WTC11 (cell line): ENCODE results near the gene CARD11. TPM values are rescaled to one million over a fixed set of nuclear protein-coding genes. Genes with fewer than 3 reads are reported as not detected.

ENCODE experiments used
- ATAC-seq: fragments of 200-7000 bp; cut with Tn5 transposase; 2 replicates; pipeline ENCODE4 v1.10.0; 2021; ENCODE audit warnings: mild to moderate bottlenecking, moderate library complexity
- CTCF ChIA-PET: fragments of 300-600 bp; sonication (Branson Sonifier 250); formaldehyde crosslinking; loops from one replicate; lab custom pipeline; 2021; ENCODE audit warnings: antibody characterized with exemption; lab: Charles Lee
- POLR2A ChIA-PET: fragments of 350-600 bp; sonication (Branson Sonifier 250); formaldehyde crosslinking; loops from one replicate; lab custom pipeline; 2021; ENCODE audit warnings: antibody characterized with exemption; lab: Charles Lee
- DNase-seq: peaks from one replicate; pipeline ENCODE4 v3.0.0; 2021; ENCODE audit warnings: low spot score
- H3K27ac Mint-ChIP-seq: 2 replicates; pipeline ENCODE4 v1.8.0; 2021; ENCODE audit warnings: mixed read lengths
- H3K27me3 Mint-ChIP-seq: 2 replicates; pipeline ENCODE4 v1.8.0; 2021; ENCODE audit warnings: low read depth, mild to moderate bottlenecking, moderate library complexity, mixed read lengths
- H3K36me3 Mint-ChIP-seq: 2 replicates; pipeline ENCODE4 v1.8.0; 2021; ENCODE audit warnings: mixed read lengths
- H3K4me1 Mint-ChIP-seq: 2 replicates; pipeline ENCODE4 v1.8.0; 2022; ENCODE audit warnings: mixed read lengths
- H3K4me3 Mint-ChIP-seq: 2 replicates; pipeline ENCODE4 v1.8.0; 2021; ENCODE audit warnings: mild to moderate bottlenecking, moderate library complexity, mixed read lengths
- H3K9me3 Mint-ChIP-seq: 2 replicates; pipeline ENCODE4 v1.8.0; 2021; ENCODE audit warnings: mixed read lengths
- ATF1 ChIP-seq: sonication (generic); formaldehyde crosslinking; IDR thresholded peaks from 2 replicates; pipeline ENCODE4 v1.8.1; 2023; ENCODE audit warnings: mild to moderate bottlenecking, moderate library complexity, missing genetic modification reagents
- ATF6 ChIP-seq: sonication (generic); formaldehyde crosslinking; IDR thresholded peaks from 2 replicates; pipeline ENCODE4 v1.8.1; 2023; ENCODE audit warnings: mild to moderate bottlenecking, missing genetic modification reagents
- CDX4 ChIP-seq: fragments of 250-450 bp; sonication (Bioruptor Pico); IDR thresholded peaks from 2 replicates; pipeline ENCODE4 v1.9.0; 2021; ENCODE audit warnings: moderate library complexity, mild to moderate bottlenecking, inconsistent platforms, borderline replicate concordance
- CTCF ChIP-seq: fragments of 200-600 bp; IDR thresholded peaks from 2 replicates; pipeline ENCODE4 v1.8.0; 2022; ENCODE audit warnings: antibody characterized with exemption
- ETV6 ChIP-seq: sonication (generic); formaldehyde crosslinking; IDR thresholded peaks from 2 replicates; pipeline ENCODE4 v1.8.1; 2022; ENCODE audit warnings: mild to moderate bottlenecking, missing genetic modification reagents
- FOXJ3 ChIP-seq: sonication (generic); formaldehyde crosslinking; IDR thresholded peaks from 2 replicates; pipeline ENCODE4 v1.9.0; 2021; ENCODE audit warnings: missing genetic modification reagents, mild to moderate bottlenecking, borderline replicate concordance
- FOXP1 ChIP-seq: sonication (generic); formaldehyde crosslinking; IDR thresholded peaks from 2 replicates; pipeline ENCODE4 v1.8.0; 2022; ENCODE audit warnings: missing genetic modification reagents, mild to moderate bottlenecking, moderate library complexity, borderline replicate concordance
- JAZF1 ChIP-seq: fragments of 250-450 bp; sonication (Bioruptor Pico); IDR thresholded peaks from 2 replicates; pipeline ENCODE4 v1.9.0; 2021; ENCODE audit warnings: moderate library complexity, mild to moderate bottlenecking, inconsistent platforms
- SP1 ChIP-seq: sonication (generic); formaldehyde crosslinking; conservative IDR thresholded peaks from 2 replicates; pipeline ENCODE4 v1.8.1; 2022; ENCODE audit warnings: missing genetic modification reagents
- TEAD1 ChIP-seq: sonication (generic); formaldehyde crosslinking; IDR thresholded peaks from 2 replicates; pipeline ENCODE4 v1.8.0; 2022; ENCODE audit warnings: mild to moderate bottlenecking, missing genetic modification reagents
- TP53 ChIP-seq: sonication (generic); formaldehyde crosslinking; IDR thresholded peaks from 2 replicates; pipeline ENCODE4 v1.8.1; 2023; ENCODE audit warnings: mild to moderate bottlenecking, missing genetic modification reagents
- ZNF416 ChIP-seq: fragments of 250-450 bp; sonication (Bioruptor Pico); IDR thresholded peaks from 2 replicates; pipeline ENCODE4 v1.9.0; 2021; ENCODE audit warnings: mild to moderate bottlenecking, inconsistent platforms
- total RNA-seq: library from RNA; stranded (reverse); gene quantifications from 3 replicates; pipeline ENCODE4 v1.2.3, GENCODE V29; 2021
- TF ChIP-seq, protein P1 (sequence below): sonication (generic); formaldehyde crosslinking; IDR thresholded peaks from 2 replicates; pipeline ENCODE4 v1.8.1; 2023; ENCODE audit warnings: mild to moderate bottlenecking, missing genetic modification reagents
- TF ChIP-seq, protein P2 (sequence below): sonication (generic); formaldehyde crosslinking; IDR thresholded peaks from 2 replicates; pipeline ENCODE4 v1.8.1; 2023; ENCODE audit warnings: mild to moderate bottlenecking, moderate library complexity, missing genetic modification reagents
- TF ChIP-seq, protein P3 (sequence below): sonication (generic); formaldehyde crosslinking; IDR thresholded peaks from 2 replicates; pipeline ENCODE4 v1.8.0; 2022; ENCODE audit warnings: missing genetic modification reagents
- TF ChIP-seq, protein P4 (sequence below): fragments of 250-450 bp; sonication (Bioruptor Pico); IDR thresholded peaks from 2 replicates; pipeline ENCODE4 v1.9.0; 2021; ENCODE audit warnings: mild to moderate bottlenecking, borderline replicate concordance
- TF ChIP-seq, protein P5 (sequence below): sonication (generic); formaldehyde crosslinking; IDR thresholded peaks from 2 replicates; pipeline ENCODE4 v1.8.0; 2022; ENCODE audit warnings: mild to moderate bottlenecking, missing genetic modification reagents
- TF ChIP-seq, protein P6 (sequence below): fragments of 250-450 bp; sonication (Bioruptor Pico); IDR thresholded peaks from 2 replicates; pipeline ENCODE4 v2.1.2; 2022; ENCODE audit warnings: mild to moderate bottlenecking, moderate library complexity

CARD11 gene
- total RNA-seq, 1 experiment from 2014 or later, result 40.8 TPM

DNA sequence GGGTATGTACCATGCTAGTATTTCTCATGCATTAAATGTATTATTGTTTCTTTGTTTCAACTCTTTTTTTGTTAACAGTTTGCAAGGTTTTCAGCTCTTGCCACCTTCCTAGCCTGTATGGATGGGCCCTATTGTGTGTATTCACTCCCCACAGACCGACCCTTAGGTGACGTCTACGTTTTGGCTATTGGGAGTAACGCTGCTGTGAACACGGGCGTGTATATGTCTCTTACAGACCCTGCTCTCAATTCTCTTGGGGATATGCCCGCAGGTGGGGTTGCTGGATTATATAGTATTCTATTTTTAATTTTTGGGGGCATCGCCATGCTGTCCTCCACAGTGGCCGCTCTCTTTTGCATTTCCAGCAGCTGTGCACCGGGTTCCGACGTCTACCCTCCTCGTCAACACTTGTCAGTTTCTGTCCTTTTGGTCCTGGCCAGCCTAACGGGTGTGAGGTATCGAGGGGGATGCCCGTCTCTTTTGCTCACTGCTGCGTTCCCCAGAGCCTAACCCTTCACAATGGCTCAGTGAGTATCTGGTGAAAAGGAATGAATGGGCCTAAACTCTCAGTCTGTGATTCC lies 135.5 kb downstream of the CARD11 start:
- TF ChIP-seq ZNF416, result no peak
- TF ChIP-seq SP1, result no peak
- TF ChIP-seq JAZF1 (CRISPR knock-in tag), result no peak
- TF ChIP-seq, protein P1, sequence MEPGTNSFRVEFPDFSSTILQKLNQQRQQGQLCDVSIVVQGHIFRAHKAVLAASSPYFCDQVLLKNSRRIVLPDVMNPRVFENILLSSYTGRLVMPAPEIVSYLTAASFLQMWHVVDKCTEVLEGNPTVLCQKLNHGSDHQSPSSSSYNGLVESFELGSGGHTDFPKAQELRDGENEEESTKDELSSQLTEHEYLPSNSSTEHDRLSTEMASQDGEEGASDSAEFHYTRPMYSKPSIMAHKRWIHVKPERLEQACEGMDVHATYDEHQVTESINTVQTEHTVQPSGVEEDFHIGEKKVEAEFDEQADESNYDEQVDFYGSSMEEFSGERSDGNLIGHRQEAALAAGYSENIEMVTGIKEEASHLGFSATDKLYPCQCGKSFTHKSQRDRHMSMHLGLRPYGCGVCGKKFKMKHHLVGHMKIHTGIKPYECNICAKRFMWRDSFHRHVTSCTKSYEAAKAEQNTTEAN (CRISPR knock-in tag), result no peak
- TF ChIP-seq, protein P2, sequence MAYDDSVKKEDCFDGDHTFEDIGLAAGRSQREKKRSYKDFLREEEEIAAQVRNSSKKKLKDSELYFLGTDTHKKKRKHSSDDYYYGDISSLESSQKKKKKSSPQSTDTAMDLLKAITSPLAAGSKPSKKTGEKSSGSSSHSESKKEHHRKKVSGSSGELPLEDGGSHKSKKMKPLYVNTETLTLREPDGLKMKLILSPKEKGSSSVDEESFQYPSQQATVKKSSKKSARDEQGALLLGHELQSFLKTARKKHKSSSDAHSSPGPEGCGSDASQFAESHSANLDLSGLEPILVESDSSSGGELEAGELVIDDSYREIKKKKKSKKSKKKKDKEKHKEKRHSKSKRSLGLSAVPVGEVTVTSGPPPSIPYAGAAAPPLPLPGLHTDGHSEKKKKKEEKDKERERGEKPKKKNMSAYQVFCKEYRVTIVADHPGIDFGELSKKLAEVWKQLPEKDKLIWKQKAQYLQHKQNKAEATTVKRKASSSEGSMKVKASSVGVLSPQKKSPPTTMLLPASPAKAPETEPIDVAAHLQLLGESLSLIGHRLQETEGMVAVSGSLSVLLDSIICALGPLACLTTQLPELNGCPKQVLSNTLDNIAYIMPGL (CRISPR knock-in tag), result no peak
- TF ChIP-seq CTCF, result no peak
- TF ChIP-seq FOXP1, result no peak
- TF ChIP-seq ATF1 (CRISPR knock-in tag), result no peak
- TF ChIP-seq TEAD1 (CRISPR knock-in tag), result no peak
- TF ChIP-seq CDX4 (CRISPR knock-in tag), result no peak
- TF ChIP-seq ETV6, result no peak
- TF ChIP-seq, protein P3, sequence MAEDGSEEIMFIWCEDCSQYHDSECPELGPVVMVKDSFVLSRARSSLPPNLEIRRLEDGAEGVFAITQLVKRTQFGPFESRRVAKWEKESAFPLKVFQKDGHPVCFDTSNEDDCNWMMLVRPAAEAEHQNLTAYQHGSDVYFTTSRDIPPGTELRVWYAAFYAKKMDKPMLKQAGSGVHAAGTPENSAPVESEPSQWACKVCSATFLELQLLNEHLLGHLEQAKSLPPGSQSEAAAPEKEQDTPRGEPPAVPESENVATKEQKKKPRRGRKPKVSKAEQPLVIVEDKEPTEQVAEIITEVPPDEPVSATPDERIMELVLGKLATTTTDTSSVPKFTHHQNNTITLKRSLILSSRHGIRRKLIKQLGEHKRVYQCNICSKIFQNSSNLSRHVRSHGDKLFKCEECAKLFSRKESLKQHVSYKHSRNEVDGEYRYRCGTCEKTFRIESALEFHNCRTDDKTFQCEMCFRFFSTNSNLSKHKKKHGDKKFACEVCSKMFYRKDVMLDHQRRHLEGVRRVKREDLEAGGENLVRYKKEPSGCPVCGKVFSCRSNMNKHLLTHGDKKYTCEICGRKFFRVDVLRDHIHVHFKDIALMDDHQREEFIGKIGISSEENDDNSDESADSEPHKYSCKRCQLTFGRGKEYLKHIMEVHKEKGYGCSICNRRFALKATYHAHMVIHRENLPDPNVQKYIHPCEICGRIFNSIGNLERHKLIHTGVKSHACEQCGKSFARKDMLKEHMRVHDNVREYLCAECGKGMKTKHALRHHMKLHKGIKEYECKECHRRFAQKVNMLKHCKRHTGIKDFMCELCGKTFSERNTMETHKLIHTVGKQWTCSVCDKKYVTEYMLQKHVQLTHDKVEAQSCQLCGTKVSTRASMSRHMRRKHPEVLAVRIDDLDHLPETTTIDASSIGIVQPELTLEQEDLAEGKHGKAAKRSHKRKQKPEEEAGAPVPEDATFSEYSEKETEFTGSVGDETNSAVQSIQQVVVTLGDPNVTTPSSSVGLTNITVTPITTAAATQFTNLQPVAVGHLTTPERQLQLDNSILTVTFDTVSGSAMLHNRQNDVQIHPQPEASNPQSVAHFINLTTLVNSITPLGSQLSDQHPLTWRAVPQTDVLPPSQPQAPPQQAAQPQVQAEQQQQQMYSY (CRISPR knock-in tag), result no peak
- TF ChIP-seq, protein P4, sequence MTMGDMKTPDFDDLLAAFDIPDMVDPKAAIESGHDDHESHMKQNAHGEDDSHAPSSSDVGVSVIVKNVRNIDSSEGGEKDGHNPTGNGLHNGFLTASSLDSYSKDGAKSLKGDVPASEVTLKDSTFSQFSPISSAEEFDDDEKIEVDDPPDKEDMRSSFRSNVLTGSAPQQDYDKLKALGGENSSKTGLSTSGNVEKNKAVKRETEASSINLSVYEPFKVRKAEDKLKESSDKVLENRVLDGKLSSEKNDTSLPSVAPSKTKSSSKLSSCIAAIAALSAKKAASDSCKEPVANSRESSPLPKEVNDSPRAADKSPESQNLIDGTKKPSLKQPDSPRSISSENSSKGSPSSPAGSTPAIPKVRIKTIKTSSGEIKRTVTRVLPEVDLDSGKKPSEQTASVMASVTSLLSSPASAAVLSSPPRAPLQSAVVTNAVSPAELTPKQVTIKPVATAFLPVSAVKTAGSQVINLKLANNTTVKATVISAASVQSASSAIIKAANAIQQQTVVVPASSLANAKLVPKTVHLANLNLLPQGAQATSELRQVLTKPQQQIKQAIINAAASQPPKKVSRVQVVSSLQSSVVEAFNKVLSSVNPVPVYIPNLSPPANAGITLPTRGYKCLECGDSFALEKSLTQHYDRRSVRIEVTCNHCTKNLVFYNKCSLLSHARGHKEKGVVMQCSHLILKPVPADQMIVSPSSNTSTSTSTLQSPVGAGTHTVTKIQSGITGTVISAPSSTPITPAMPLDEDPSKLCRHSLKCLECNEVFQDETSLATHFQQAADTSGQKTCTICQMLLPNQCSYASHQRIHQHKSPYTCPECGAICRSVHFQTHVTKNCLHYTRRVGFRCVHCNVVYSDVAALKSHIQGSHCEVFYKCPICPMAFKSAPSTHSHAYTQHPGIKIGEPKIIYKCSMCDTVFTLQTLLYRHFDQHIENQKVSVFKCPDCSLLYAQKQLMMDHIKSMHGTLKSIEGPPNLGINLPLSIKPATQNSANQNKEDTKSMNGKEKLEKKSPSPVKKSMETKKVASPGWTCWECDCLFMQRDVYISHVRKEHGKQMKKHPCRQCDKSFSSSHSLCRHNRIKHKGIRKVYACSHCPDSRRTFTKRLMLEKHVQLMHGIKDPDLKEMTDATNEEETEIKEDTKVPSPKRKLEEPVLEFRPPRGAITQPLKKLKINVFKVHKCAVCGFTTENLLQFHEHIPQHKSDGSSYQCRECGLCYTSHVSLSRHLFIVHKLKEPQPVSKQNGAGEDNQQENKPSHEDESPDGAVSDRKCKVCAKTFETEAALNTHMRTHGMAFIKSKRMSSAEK (CRISPR knock-in tag), result no peak
- TF ChIP-seq, protein P5, sequence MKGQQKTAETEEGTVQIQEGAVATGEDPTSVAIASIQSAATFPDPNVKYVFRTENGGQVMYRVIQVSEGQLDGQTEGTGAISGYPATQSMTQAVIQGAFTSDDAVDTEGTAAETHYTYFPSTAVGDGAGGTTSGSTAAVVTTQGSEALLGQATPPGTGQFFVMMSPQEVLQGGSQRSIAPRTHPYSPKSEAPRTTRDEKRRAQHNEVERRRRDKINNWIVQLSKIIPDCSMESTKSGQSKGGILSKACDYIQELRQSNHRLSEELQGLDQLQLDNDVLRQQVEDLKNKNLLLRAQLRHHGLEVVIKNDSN, result no peak
- no peak for TF ChIP-seq TP53 (CRISPR knock-in tag)
- no peak for TF ChIP-seq ATF6 (CRISPR knock-in tag)
- no peak for TF ChIP-seq FOXJ3 (CRISPR knock-in tag)
- TF ChIP-seq, protein P6, sequence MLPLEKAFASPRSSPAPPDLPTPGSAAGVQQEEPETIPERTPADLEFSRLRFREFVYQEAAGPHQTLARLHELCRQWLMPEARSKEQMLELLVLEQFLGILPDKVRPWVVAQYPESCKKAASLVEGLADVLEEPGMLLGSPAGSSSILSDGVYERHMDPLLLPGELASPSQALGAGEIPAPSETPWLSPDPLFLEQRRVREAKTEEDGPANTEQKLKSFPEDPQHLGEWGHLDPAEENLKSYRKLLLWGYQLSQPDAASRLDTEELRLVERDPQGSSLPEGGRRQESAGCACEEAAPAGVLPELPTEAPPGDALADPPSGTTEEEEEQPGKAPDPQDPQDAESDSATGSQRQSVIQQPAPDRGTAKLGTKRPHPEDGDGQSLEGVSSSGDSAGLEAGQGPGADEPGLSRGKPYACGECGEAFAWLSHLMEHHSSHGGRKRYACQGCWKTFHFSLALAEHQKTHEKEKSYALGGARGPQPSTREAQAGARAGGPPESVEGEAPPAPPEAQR (CRISPR knock-in tag), result no peak

More for the DNA sequence above, 135.5 kb downstream of the CARD11 start:
- ATAC-seq (no peak), DNase-seq (no peak)
- Mint-ChIP-seq H3K4me1 (no peaks in the 10 kb centered on the region), H3K27ac (no peak overlapping the region; the same call in 1 of the 2 replicates), H3K4me3 (no peak overlapping the region), H3K27me3 (no peaks in the 10 kb centered on the region), H3K9me3 (no peaks in the 10 kb centered on the region), H3K36me3 (peaks cover 10% of the 10 kb centered on the region; the same call in 1 of the 2 replicates)
- ChIA-PET CTCF (interaction anchor here (2.3 kb wide), 1 partner anchor 14 kb away, joined by 8 read pairs; no protein-coding TSS in a partner anchor), POLR2A (no interaction called here)
